ENCODE results near the gene SCAP. TPM values are rescaled to one million over a fixed set of nuclear protein-coding genes. Genes with fewer than 3 reads are reported as not detected.

SCAP gene
- total RNA-seq, result 90.2 and 91.1 TPM in 2 replicates

DNA sequence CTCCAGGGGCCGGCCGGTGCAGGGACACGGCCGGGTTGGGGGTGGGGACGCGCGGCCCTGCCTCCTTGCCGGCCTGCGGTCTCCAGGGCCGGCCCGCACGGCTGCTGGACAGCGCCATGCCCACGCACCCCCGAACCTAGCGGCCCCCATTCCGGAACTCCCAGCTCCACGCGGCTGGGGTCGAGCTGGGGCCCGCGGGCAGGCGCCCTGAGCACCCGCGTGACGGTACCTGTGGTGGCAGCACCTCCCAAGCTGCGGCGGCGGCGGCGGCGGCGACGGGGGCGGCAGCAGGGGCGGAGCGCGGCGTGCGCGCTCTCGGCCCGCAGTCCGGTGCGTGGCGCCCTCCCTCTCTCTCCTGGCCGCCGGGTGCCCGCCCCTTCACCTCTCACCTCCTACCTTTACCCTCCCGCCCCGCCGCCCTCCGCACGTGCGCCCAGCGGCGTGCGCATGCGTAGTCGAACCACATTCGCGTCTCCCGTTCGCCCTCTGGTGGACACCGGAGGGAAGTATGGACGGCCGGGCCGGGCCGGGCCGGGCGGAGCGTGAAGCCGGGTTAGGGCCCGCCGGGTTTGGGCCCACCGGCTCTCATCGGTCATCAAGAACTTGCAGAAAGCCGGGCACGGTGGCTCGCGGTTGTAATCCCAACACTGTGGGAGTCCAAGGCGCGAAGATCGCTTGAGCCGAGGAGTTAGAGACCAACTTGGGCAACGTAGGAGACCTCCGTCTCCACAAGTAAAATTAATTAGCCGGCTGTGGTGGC lies at the start of gene SCAP:
Gene SCAP, minus strand, starts transcription at position 372 of the 760 bp plus-strand sequence. CDS start 32,948 bp downstream, outside the sequence.

DNA sequence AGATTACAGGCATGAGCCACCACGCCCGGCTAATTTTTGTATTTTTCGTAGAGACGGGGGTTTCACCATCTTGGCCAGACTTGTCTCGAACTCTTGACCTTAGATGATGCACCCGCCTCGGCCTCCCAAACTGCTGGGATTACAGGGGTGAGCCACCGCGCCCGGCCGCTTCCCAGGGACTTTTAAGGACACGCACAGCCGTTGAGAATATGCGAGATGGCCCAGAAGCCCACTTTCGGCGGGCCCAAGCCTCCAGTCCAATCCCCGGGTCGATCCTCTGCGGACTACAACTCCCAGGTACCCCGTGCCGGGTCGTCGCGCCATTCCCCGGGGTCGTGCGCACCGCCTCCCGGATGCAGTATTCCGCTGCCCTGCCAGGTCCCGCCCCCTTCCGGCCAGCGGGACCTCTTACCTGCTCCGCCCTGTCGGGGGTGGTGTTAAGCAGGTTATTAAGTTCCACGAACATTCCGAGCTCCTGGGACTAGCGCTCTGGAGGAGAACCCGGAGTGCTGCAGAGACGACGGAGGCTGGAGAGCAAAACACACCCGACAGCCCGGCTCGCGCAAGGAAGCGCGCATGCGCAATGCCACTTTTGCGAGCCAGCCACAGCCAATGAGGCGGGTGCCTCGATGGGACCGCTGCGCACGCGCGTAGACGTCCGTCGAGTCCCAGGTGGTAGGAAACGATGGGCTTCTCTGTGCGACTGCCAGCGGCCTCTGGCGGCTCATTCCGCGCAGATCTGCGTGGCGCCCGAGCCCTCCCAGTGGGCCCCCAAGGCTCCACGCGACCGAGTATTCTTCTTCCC lies 37.6 kb upstream of the SCAP start, which contains the start of gene ELP6:
Gene ELP6, minus strand, starts transcription at position 588 of the 805 bp plus-strand sequence. Its CDS starts 122 bp downstream, at position 466.

DNA sequence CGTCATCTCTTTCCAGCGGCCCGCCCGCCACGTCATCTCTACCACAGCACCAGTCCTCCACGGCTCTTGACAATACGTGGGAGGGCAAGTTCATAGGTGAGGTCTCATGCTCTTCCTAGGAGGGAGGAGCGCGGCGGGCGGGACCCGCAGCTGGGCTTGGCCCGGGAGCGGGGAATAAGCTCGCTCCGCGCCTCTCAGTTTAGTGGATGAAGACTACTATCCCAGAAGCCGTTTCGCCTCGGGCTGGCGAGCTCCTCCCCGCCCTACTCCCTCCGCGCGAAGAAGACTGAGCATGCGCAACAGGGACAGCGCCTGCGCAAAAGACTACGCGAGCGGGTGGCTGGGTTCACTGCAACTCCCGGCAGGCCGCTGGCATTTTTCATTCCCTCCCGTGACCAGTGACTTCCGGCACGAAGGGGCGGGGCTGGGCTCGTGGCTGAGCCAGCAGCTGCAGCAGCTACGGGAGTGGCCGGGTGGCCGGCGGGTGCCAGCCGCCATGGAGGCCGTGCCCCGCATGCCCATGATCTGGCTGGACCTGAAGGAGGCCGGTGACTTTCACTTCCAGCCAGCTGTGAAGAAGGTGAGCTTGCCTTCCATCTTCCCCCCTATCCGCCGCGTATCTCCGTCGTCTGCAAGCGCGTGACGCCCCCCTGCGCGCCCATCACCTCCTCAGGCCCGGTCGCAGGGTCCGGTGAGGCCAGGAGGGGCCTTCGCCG lies 95.0 kb downstream of the SCAP start, which contains the start of gene PTPN23:
Gene PTPN23, plus strand, starts transcription at position 421 of the 716 bp plus-strand sequence. Its CDS starts 76 bp downstream, at position 497.

Other genes starting within 250 kb of the SCAP start
- gene KIF9, start 193.1 kb downstream of the SCAP start, total RNA-seq, result 8.6 and 12.9 TPM in 2 replicates
- 17.6 and 21.4 TPM in 2 replicates for gene KLHL18, start 193.0 kb downstream of the SCAP start, total RNA-seq
- gene PTPN23, start 94.9 kb downstream of the SCAP start, total RNA-seq, result 29.6 and 59.0 TPM in 2 replicates
- 32.5 and 39.9 TPM in 2 replicates for gene ELP6, start 37.8 kb upstream of the SCAP start, total RNA-seq
- gene CSPG5, start 102.9 kb upstream of the SCAP start, total RNA-seq, result not detected in 2 replicates